GM21723 (cell line): ENCODE results near the gene TK1.

Experiments
- ATAC-seq: cut with Tn5 transposase; IDR thresholded peaks from one replicate; pipeline ENCODE4 v1.9.1; 2021; ENCODE audit warnings: mild to moderate bottlenecking, moderate library complexity; ENCODE audit not compliant: unreplicated experiment

The TK1 gene

GRCh38 chr17:78125138-78125913 lies 61.5 kb downstream of the TK1 start:
- ATAC-seq: no peak

- no peak for ATAC-seq
These were observed 62.1 kb downstream of the TK1 start for GRCh38 chr17:78124836-78125137.
